NT2/D1 (cell line): ENCODE data around the gene ZNF22.

ENCODE experiments used
- SUZ12 ChIP-seq: IDR thresholded peaks from 2 replicates; pipeline ENCODE4 v1.6.1; 2011; ENCODE audit not compliant: insufficient read length, insufficient read depth; ENCODE audit errors: extremely low read depth
- ZNF274 ChIP-seq: IDR thresholded peaks from 2 replicates; pipeline ENCODE4 v1.6.1; 2011; ENCODE audit warnings: mild to moderate bottlenecking, low read depth, low read length

- TF ChIP-seq ZNF274 = no peak
- TF ChIP-seq SUZ12 = no peak
Observed at GRCh38 chr10:45000138-45000751, 478 bp upstream of the ZNF22 start.
